Naive B cell (primary cell): ENCODE data around the gene ST3GAL5. TPM values are rescaled to one million over a fixed set of nuclear protein-coding genes. Genes with fewer than 3 reads are reported as not detected.

Experiments used
- ATAC-seq, 2 donors: fragments of 150-1000 bp; cut with Tn5 transposase; 2 replicates each; pipeline ENCODE4 v1.10.0; 2021; ENCODE audit warnings: low read depth in 2 of 2, mild to moderate bottlenecking in 2 of 2, moderate library complexity in 2 of 2
- DNase-seq: peaks from one replicate; pipeline ENCODE4 v3.0.0; 2022
- H3K27ac Mint-ChIP-seq, 6 donors: one replicate each; pipeline ENCODE4 v1.8.0; 2020 to 2022; ENCODE audit warnings: mild to moderate bottlenecking in 6 of 6, mixed read lengths in 6 of 6, moderate library complexity in 5 of 6, inconsistent platforms in 2 of 6
- H3K27me3 Mint-ChIP-seq, 3 donors: one replicate each; pipeline ENCODE4 v1.8.0; 2021 to 2022; ENCODE audit warnings: mixed read lengths in 3 of 3, mild to moderate bottlenecking in 1 of 3
- H3K36me3 Mint-ChIP-seq, 2 donors: one replicate each; pipeline ENCODE4 v1.8.0; 2020 to 2022; ENCODE audit warnings: mixed read lengths in 2 of 2, inconsistent platforms in 1 of 2, mild to moderate bottlenecking in 1 of 2
- H3K4me1 Mint-ChIP-seq, 3 donors: one replicate each; pipeline ENCODE4 v1.8.0; 2020 to 2022; ENCODE audit warnings: mixed read lengths in 3 of 3, inconsistent platforms in 1 of 3, mild to moderate bottlenecking in 1 of 3, moderate library complexity in 1 of 3
- H3K4me3 Mint-ChIP-seq, 8 donors: one replicate each; pipeline ENCODE4 v1.8.0; 2020 to 2022; ENCODE audit warnings: mild to moderate bottlenecking in 8 of 8, mixed read lengths in 8 of 8, moderate library complexity in 8 of 8, inconsistent platforms in 2 of 8
- H3K9me3 Mint-ChIP-seq, 7 donors: one replicate each; pipeline ENCODE4 v1.8.0; 2020 to 2022; ENCODE audit warnings: mixed read lengths in 7 of 7, mild to moderate bottlenecking in 5 of 7, inconsistent platforms in 2 of 7, moderate library complexity in 1 of 7
- polyA plus RNA-seq, 6 donors: library from polyadenylated mRNA; unstranded; fragments of 300-500 nt; fragmentation: Illumina TruSeq; gene quantifications; one replicate each; pipeline ENCODE4 v1.2.3, GENCODE V29; 2021; ENCODE audit warnings: low read depth in 6 of 6

The ST3GAL5 gene
- polyA plus RNA-seq, 6 donors from 2014 or later, result 16.7 to 29.0 (median 20.9) TPM

DNA sequence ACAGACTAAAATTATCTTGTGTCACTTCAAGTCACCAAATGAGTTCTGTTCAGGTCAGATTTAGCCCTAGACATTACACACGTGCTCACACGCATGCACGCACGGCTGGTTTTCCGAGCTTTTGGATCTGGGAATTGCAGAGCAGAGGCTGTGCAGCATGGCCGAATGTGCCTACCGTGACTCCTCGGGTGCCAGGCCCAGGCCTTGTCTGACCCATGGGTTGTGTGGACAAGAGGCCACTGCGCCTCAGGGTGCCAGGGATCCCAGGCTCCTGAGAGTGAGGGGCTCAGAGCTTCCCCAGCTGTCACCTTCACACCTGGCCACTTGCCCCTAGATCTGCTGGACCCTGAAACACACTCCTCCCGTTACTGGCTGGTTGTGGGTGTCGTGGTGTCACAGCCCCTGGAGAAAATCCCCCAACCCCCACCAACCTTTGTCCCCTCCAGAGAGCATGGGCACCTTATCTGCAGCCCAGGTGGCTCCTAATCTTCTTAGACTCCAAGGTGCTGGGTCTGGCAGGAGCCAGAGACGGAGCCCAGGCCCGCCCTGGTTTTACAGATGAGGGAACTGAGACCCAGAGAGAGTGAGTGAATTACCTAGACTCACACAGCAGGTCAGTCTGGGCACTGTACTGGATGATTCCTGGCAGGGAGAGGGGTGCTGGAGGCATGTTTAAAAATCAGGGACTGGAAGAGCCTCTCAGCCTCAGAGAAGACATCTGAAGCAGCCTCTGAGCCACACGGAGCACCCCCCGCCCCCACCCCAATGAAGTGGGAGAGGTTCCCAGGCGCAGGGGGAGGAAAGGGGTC lies 78.2 kb downstream of the ST3GAL5 start:
- H3K27ac Mint-ChIP-seq, result peak overlapping the region in 1 of 6 donors; percentile 76

GRCh38 chr2:85807756-85808155 lies 81.0 kb downstream of the ST3GAL5 start:
- Mint-ChIP-seq H3K9me3 (peaks cover 0 to 2% (median 0%) of the 10 kb centered on the region in 7 donors), H3K36me3 (no peaks in the 10 kb centered on the region), H3K4me1 (peaks cover 0 to 7% (median 4%) of the 10 kb centered on the region in 3 donors), H3K4me3 (no peak overlapping the region), H3K27ac (peak overlapping the region in 1 of 6 donors; percentile 15), H3K27me3 (peaks cover 15 to 30% (median 27%) of the 10 kb centered on the region in 3 donors)
- ATAC-seq (no peak), DNase-seq (no peak)

More for the DNA sequence above, 78.2 kb downstream of the ST3GAL5 start:
- DNase-seq (no peak), ATAC-seq (no peak)
- no peaks in the 10 kb centered on the region for H3K36me3 Mint-ChIP-seq
- peaks cover 13 to 44% (median 40%) of the 10 kb centered on the region in 3 donors for H3K27me3 Mint-ChIP-seq
- peaks cover 0 to 1% (median 0%) of the 10 kb centered on the region in 7 donors for H3K9me3 Mint-ChIP-seq
- peaks cover 0 to 6% (median 5%) of the 10 kb centered on the region in 3 donors for H3K4me1 Mint-ChIP-seq
- no peak overlapping the region for H3K4me3 Mint-ChIP-seq

- peaks cover 19 to 28% (median 20%) of the 10 kb centered on the region in 3 donors for H3K27me3 Mint-ChIP-seq
- H3K9me3 Mint-ChIP-seq, result peaks cover 0 to 10% (median 2%) of the 10 kb centered on the region in 7 donors
- ATAC-seq (no peak), DNase-seq (no peak)
- H3K4me1 Mint-ChIP-seq, result peaks cover 0 to 7% (median 4%) of the 10 kb centered on the region in 3 donors
- no peak overlapping the region for H3K4me3 Mint-ChIP-seq
- no peaks in the 10 kb centered on the region for H3K36me3 Mint-ChIP-seq
- H3K27ac Mint-ChIP-seq, result peak overlapping the region in 1 of 6 donors; percentile 12
Observed at GRCh38 chr2:85806358-85807118, 82.3 kb downstream of the ST3GAL5 start.

GRCh38 chr2:85804583-85804982 lies 84.2 kb downstream of the ST3GAL5 start:
- peaks cover 2 to 23% (median 11%) of the 10 kb centered on the region in 7 donors for H3K9me3 Mint-ChIP-seq
- no peak overlapping the region for H3K4me3 Mint-ChIP-seq
- peaks cover 0 to 7% of the 10 kb centered on the region in 2 donors for H3K36me3 Mint-ChIP-seq
- no peak overlapping the region for H3K27ac Mint-ChIP-seq
- H3K27me3 Mint-ChIP-seq, result peaks cover 19 to 29% (median 22%) of the 10 kb centered on the region in 3 donors
- peaks cover 0 to 7% (median 4%) of the 10 kb centered on the region in 3 donors for H3K4me1 Mint-ChIP-seq
- DNase-seq (no peak), ATAC-seq (peak in 1 of 2 donors; percentile 52)

DNA sequence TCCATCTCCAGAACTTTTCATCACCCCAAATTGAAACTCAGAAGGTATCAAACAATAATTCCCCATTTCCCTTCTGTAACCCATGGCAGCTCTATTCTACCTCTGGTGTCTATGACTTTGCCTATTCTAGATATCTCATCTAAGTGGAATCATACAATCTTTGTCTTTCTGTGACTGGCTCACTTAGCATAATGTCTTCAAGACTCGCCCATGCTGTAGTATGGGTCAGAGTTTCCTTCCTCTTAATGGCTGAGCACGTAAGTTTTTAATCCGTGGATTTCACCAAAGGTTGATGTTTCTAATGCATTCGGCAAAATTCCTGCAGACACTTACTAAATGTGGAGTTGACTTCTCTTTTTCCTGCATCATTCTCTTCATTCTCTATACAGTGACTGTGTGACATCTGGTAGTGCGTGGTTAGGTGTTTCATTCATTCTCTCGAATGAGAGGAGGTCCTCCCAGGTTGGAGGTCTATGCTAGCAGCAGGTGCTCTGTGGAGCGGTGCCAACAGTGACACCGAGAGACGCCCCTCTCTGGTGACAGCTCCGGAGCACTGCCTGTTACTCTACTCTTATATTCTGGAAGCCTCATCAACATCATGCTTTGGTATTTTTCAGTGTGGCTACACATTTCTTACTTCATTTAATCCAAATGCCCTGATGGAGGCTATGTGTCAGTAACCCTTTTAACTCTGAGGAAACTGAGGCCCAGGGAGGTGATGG lies 84.9 kb downstream of the ST3GAL5 start:
- ATAC-seq (no peak), DNase-seq (no peak)
- Mint-ChIP-seq H3K36me3 (peaks cover 0 to 7% of the 10 kb centered on the region in 2 donors), H3K4me1 (peaks cover 0 to 7% (median 4%) of the 10 kb centered on the region in 3 donors), H3K27ac (no peak overlapping the region), H3K4me3 (no peak overlapping the region), H3K27me3 (peaks cover 15 to 31% (median 29%) of the 10 kb centered on the region in 3 donors), H3K9me3 (peaks cover 2 to 23% (median 11%) of the 10 kb centered on the region in 7 donors)

DNA sequence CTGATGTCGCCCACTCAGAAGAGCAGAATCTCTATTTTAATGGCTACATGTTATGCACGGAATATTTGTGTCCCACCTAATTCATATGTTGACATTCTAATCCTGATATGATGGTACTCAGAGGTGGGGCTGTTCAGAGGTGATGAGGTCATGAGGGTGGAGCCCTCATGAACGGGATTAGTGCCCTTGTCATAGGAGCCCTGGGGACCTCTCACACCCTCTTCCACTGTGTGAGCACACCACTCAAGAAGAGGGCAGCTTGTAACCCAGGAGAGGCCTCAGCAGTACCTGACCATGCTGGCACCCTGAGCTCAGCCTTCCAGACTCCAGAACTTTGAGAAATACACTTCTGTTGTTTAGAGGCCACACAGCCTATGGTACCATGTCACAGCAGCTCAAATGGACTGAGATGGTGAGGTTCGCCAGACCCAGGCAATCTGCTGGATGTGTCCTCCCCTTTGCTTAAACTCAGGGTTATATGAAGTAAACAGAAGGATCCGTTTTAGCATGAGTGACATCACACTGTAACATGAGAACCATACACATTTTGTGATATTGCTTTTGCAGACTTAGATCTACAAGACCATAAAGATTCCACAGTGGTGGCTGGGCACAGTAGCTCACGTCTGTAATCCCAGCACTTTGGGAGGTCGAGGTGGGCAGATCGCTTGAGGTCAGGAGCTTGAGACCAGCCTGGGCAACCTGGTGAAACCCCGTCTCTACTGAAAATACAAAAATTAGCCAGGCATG lies 86.3 kb downstream of the ST3GAL5 start:
- ATAC-seq (no peak), DNase-seq (no peak)
- Mint-ChIP-seq H3K27ac (no peak overlapping the region), H3K4me1 (peaks cover 0 to 7% (median 4%) of the 10 kb centered on the region in 3 donors), H3K4me3 (no peak overlapping the region), H3K9me3 (peaks cover 2 to 23% (median 11%) of the 10 kb centered on the region in 7 donors), H3K27me3 (peaks cover 20 to 42% (median 40%) of the 10 kb centered on the region in 3 donors), H3K36me3 (peaks cover 0 to 7% of the 10 kb centered on the region in 2 donors)

DNA sequence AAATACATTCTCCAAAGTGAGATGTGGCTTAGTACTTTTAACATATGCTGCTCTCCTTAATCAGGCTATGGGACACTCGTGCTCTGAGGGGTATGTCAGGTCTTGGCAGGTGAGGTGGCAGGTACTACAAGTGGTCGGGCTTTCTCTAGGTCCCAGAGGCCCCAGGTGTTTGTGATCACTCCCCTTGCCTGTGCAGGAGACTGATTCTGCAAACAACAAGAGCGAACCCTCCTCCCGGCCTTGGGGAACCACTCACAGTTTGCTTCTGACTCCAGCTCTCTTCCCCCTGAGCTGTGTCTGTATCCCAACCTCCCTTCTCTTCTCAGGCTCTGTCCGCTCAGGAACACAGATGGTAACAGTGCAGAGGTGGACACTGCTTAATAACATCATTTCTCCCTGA lies 86.9 kb downstream of the ST3GAL5 start:
- Mint-ChIP-seq H3K36me3 (peaks cover 0 to 7% of the 10 kb centered on the region in 2 donors), H3K27me3 (peaks cover 26 to 47% (median 47%) of the 10 kb centered on the region in 3 donors), H3K4me3 (no peak overlapping the region), H3K4me1 (peaks cover 0 to 7% (median 4%) of the 10 kb centered on the region in 3 donors), H3K9me3 (peaks cover 2 to 23% (median 11%) of the 10 kb centered on the region in 7 donors), H3K27ac (peak overlapping the region in 1 of 6 donors; percentile 54)
- no peak for DNase-seq
- no peak for ATAC-seq

GRCh38 chr2:85800586-85800985 lies 88.2 kb downstream of the ST3GAL5 start:
- Mint-ChIP-seq H3K9me3 (peaks cover 2 to 23% (median 11%) of the 10 kb centered on the region in 7 donors), H3K4me3 (no peak overlapping the region), H3K36me3 (peaks cover 0 to 7% of the 10 kb centered on the region in 2 donors), H3K27ac (no peak overlapping the region), H3K4me1 (peaks cover 0 to 7% (median 4%) of the 10 kb centered on the region in 3 donors), H3K27me3 (peaks cover 27 to 56% (median 51%) of the 10 kb centered on the region in 3 donors)
- no peak for DNase-seq
- ATAC-seq, result no peak

- Mint-ChIP-seq H3K27me3 (peaks cover 27 to 60% (median 51%) of the 10 kb centered on the region in 3 donors), H3K36me3 (peaks cover 0 to 7% of the 10 kb centered on the region in 2 donors), H3K9me3 (peaks cover 2 to 23% (median 11%) of the 10 kb centered on the region in 7 donors), H3K27ac (peak overlapping the region in 1 of 6 donors; percentile 66), H3K4me1 (peaks cover 0 to 1% (median under 1%) of the 10 kb centered on the region in 3 donors), H3K4me3 (no peak overlapping the region)
- no peak for DNase-seq
- ATAC-seq, result no peak
Observed at GRCh38 chr2:85799215-85799956, 89.4 kb downstream of the ST3GAL5 start.

DNA sequence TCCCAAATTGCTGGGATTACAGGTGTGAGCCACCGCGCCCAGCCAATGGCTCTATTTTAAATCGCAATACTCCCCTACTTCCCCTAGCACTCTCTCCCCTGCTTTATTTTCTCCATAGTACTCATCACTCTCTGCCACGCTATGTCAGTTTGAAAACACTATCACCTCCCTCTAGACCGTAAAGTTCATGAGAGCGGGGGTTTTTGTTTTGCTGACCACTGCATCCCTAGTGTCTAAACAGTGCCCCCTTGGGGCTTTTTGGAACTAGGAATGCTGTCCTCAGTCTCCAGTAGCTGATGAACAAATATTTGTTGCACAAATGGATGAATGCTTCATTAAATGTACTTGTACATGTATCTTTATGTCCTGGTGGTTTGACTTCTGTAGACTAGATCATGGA lies 90.9 kb downstream of the ST3GAL5 start:
- H3K4me1 Mint-ChIP-seq, result no peaks in the 10 kb centered on the region
- DNase-seq, result no peak
- no peak overlapping the region for H3K4me3 Mint-ChIP-seq
- peaks cover 25 to 64% (median 54%) of the 10 kb centered on the region in 3 donors for H3K27me3 Mint-ChIP-seq
- peaks cover 2 to 23% (median 11%) of the 10 kb centered on the region in 7 donors for H3K9me3 Mint-ChIP-seq
- no peak overlapping the region for H3K27ac Mint-ChIP-seq
- no peak for ATAC-seq
- H3K36me3 Mint-ChIP-seq, result peaks cover 0 to 7% of the 10 kb centered on the region in 2 donors

DNA sequence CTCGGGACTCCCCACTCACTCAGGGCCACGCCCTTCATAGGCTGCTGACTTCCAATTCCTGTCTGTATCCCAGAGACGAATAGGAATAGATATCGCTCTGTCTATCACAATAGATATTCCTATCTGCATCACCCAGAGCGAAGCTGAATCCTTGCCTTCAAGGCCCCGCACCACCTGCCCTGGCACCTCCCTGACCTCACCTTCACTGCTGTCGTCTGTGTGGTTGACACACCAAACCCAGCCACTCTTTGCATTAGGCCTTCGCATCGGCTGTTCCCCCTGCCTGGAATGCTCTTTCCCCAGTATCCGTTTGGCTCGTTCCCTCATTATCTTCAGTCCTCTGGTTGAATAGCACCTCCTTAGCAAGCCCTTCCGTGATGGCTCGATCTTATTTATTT lies 91.5 kb downstream of the ST3GAL5 start:
- Mint-ChIP-seq H3K4me3 (no peak overlapping the region), H3K4me1 (no peaks in the 10 kb centered on the region), H3K27ac (peak overlapping the region in 2 of 6 donors; percentile 35 to 71), H3K9me3 (peaks cover under 1 to 21% (median 11%) of the 10 kb centered on the region in 7 donors), H3K36me3 (peaks cover 0 to 7% of the 10 kb centered on the region in 2 donors), H3K27me3 (peaks cover 25 to 70% (median 60%) of the 10 kb centered on the region in 3 donors)
- DNase-seq (no peak), ATAC-seq (no peak)
